SU-DHL-6 (cell line): Measurements from ENCODE around the gene CDYL2.

ENCODE experiments used
- H2AFZ ChIP-seq: fragments of 200-600 bp; sonication (generic); 2 replicates; pipeline ENCODE4 v1.6.1; 2014; ENCODE audit warnings: low read depth, mild to moderate bottlenecking, moderate library complexity, mixed read lengths, antibody characterized with exemption, low read length; ENCODE audit not compliant: severe bottlenecking
- H3F3A ChIP-seq: fragments of 200-600 bp; shearing (Covaris generic); 2 replicates; pipeline ENCODE4 v1.6.0; 2016; ENCODE audit warnings: antibody characterized with exemption, mild to moderate bottlenecking; ENCODE audit not compliant: insufficient read depth
- H3K27ac ChIP-seq: fragments of 200-600 bp; sonication (generic); 2 replicates; pipeline ENCODE4 v1.5.1; 2016; ENCODE audit warnings: low read depth, mild to moderate bottlenecking, low read length, moderate library complexity, mixed read lengths
- H3K27me3 ChIP-seq: fragments of 200-600 bp; sonication (generic), shearing (Covaris generic); 2 replicates; pipeline ENCODE4 v1.6.0; 2014; ENCODE audit warnings: mild to moderate bottlenecking, low read length
- H3K36me3 ChIP-seq: fragments of 200-600 bp; sonication (generic); 2 replicates; pipeline ENCODE4 v1.6.1; 2014; ENCODE audit warnings: mild to moderate bottlenecking, low read length, mixed read lengths
- H3K4me2 ChIP-seq: fragments of 300-600, 200-600 bp; shearing (Covaris generic), sonication (generic); 2 replicates; pipeline ENCODE4 v1.6.0; 2014; ENCODE audit warnings: low read length, low read depth, mild to moderate bottlenecking; ENCODE audit not compliant: poor library complexity, severe bottlenecking
- H3K4me3 ChIP-seq: fragments of 200-600 bp; sonication (generic); 2 replicates; pipeline ENCODE4 v1.5.1; 2014; ENCODE audit warnings: antibody characterized with exemption, low read length, mild to moderate bottlenecking, mixed read lengths; ENCODE audit not compliant: insufficient read depth, poor library complexity, severe bottlenecking
- H3K79me2 ChIP-seq: fragments of 200-600 bp; sonication (generic); 2 replicates; pipeline ENCODE4 v1.6.1; 2014; ENCODE audit warnings: mild to moderate bottlenecking, low read length, moderate library complexity; ENCODE audit not compliant: insufficient read depth
- H3K9ac ChIP-seq: fragments of 200-600 bp; sonication (generic); 2 replicates; pipeline ENCODE4 v1.7.0; 2014; ENCODE audit warnings: mild to moderate bottlenecking, low read length
- H3K9me2 ChIP-seq: fragments of 200-600 bp; sonication (generic); replicated peaks from 2 replicates; pipeline ENCODE4 v1.6.1; 2014; ENCODE audit warnings: low read length; ENCODE audit not compliant: insufficient read depth
- H3K9me3 ChIP-seq: fragments of 200-600 bp; sonication (generic); 2 replicates; pipeline ENCODE4 v1.6.1; 2014; ENCODE audit warnings: low read length, mixed read lengths; ENCODE audit not compliant: insufficient read depth
- H4K20me1 ChIP-seq: fragments of 200-600 bp; sonication (generic); 2 replicates; pipeline ENCODE4 v1.6.1; 2014; ENCODE audit warnings: low read depth, mild to moderate bottlenecking, antibody characterized with exemption, low read length, moderate library complexity, mixed read lengths
- EZH2phosphoT487 ChIP-seq: fragments of 200-600 bp; sonication (generic), shearing (Covaris generic); conservative IDR thresholded peaks from 2 replicates; pipeline ENCODE4 v1.6.1; 2018; ENCODE audit warnings: mild to moderate bottlenecking, antibody characterized with exemption, low read length, moderate library complexity, mixed read lengths
- TF ChIP-seq, protein P1 (sequence below): fragments of 200-600 bp; sonication (generic); IDR thresholded peaks from one replicate; pipeline ENCODE4 v1.5.1; 2017; ENCODE audit warnings: antibody characterized with exemption, mild to moderate bottlenecking, low read length, moderate library complexity; ENCODE audit not compliant: insufficient read depth, poor library complexity, severe bottlenecking

Gene CDYL2

DNA sequence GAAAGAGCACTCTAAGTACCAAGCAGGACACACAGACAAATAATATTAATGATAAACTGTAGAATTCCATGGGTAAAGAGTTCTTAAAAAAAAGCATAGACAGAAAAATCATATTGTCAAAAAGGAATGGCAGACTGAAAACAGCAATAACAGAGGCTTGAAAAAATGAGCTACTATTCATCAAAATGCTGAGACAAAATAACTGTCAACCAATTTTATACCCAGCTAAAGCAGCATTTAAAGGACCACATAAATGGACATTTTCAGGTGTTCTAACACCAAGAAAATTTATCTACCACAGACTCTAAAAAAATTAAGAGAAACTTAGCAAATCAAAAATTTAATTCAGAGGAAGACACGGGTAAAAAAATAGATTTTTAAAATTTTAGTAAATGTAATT is 144.5 kb downstream of the CDYL2 start:
- Histone ChIP-seq H3K9me3 (peaks cover 9% of the 10 kb centered on the region; the same call in 1 of the 2 replicates), H2AFZ (no peak overlapping the region), H3K27me3 (no peaks in the 10 kb centered on the region), H4K20me1 (no peaks in the 10 kb centered on the region), H3F3A (no peaks in the 10 kb centered on the region), H3K9me2 (no peaks in the 10 kb centered on the region), H3K4me2 (no peak overlapping the region), H3K79me2 (no peaks in the 10 kb centered on the region), H3K4me3 (no peak overlapping the region), H3K9ac (no peak overlapping the region), H3K27ac (no peak overlapping the region), H3K36me3 (no peaks in the 10 kb centered on the region; the same call in 1 of the 2 replicates)
- TF ChIP-seq, protein P1, sequence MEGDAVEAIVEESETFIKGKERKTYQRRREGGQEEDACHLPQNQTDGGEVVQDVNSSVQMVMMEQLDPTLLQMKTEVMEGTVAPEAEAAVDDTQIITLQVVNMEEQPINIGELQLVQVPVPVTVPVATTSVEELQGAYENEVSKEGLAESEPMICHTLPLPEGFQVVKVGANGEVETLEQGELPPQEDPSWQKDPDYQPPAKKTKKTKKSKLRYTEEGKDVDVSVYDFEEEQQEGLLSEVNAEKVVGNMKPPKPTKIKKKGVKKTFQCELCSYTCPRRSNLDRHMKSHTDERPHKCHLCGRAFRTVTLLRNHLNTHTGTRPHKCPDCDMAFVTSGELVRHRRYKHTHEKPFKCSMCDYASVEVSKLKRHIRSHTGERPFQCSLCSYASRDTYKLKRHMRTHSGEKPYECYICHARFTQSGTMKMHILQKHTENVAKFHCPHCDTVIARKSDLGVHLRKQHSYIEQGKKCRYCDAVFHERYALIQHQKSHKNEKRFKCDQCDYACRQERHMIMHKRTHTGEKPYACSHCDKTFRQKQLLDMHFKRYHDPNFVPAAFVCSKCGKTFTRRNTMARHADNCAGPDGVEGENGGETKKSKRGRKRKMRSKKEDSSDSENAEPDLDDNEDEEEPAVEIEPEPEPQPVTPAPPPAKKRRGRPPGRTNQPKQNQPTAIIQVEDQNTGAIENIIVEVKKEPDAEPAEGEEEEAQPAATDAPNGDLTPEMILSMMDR: no peak
- no peak for TF ChIP-seq EZH2phosphoT487

DNA sequence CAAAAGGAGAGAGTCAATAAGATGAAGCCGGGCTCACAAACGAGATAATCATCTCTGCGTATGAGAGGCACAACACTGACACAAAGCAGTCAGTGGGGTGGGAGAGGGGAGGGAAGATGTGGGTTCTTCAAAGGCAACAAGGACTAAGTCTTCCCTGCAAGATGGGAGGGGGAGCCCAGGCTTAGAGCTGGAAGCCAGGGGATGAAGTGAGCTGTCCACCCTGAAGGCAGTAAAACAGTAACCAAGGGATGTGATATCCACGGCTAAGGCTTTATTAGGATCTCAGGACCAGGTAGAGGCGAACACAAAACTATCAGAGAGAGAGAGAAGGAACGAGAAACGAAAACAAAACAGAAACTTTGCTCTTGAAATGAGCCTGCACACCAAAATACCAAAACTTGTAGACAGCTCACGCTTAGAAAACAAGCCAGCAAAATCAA is 147.7 kb downstream of the CDYL2 start:
- no peak overlapping the region for H3K4me3 ChIP-seq
- H3K79me2 ChIP-seq: no peaks in the 10 kb centered on the region
- H3K9ac ChIP-seq: no peak overlapping the region
- no peaks in the 10 kb centered on the region for H3K9me2 ChIP-seq
- peaks cover 9% of the 10 kb centered on the region; the same call in 1 of the 2 replicates for H3K9me3 ChIP-seq
- no peaks in the 10 kb centered on the region for H4K20me1 ChIP-seq
- no peaks in the 10 kb centered on the region for H3F3A ChIP-seq
- H3K27ac ChIP-seq: no peak overlapping the region
- no peaks in the 10 kb centered on the region; the same call in 1 of the 2 replicates for H3K36me3 ChIP-seq
- no peaks in the 10 kb centered on the region for H3K27me3 ChIP-seq
- no peak overlapping the region for H2AFZ ChIP-seq
- no peak overlapping the region for H3K4me2 ChIP-seq
- no peak for TF ChIP-seq EZH2phosphoT487
- TF ChIP-seq, protein P1: no peak

DNA sequence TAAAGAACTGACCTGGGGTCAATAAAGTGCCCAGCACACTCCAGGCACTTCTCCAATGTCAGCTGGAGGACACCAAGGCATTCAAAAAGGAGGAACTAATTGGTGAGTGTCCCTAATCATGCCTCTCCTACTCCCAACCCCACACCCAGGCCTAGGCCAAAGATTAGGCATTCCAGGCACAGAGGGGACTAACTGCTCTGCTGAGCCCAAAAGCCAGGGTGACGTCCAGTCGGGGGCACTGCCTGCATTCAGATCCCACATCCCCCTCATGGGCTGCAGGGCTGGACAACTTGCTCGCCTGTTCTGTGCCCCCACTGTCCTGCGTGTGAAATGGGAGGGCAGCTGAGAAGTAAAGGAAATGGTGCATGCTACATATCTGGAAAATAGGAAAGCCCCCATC is 148.2 kb downstream of the CDYL2 start:
- H2AFZ ChIP-seq: no peak overlapping the region
- no peaks in the 10 kb centered on the region for H3F3A ChIP-seq
- no peak overlapping the region for H3K9ac ChIP-seq
- no peak overlapping the region for H3K4me2 ChIP-seq
- H4K20me1 ChIP-seq: no peaks in the 10 kb centered on the region
- no peaks in the 10 kb centered on the region for H3K79me2 ChIP-seq
- no peaks in the 10 kb centered on the region; the same call in 1 of the 2 replicates for H3K36me3 ChIP-seq
- no peaks in the 10 kb centered on the region for H3K27me3 ChIP-seq
- H3K4me3 ChIP-seq: no peak overlapping the region
- H3K27ac ChIP-seq: no peak overlapping the region
- H3K9me2 ChIP-seq: no peaks in the 10 kb centered on the region
- H3K9me3 ChIP-seq: peaks cover 9% of the 10 kb centered on the region; the same call in 1 of the 2 replicates
- no peak for TF ChIP-seq EZH2phosphoT487

DNA sequence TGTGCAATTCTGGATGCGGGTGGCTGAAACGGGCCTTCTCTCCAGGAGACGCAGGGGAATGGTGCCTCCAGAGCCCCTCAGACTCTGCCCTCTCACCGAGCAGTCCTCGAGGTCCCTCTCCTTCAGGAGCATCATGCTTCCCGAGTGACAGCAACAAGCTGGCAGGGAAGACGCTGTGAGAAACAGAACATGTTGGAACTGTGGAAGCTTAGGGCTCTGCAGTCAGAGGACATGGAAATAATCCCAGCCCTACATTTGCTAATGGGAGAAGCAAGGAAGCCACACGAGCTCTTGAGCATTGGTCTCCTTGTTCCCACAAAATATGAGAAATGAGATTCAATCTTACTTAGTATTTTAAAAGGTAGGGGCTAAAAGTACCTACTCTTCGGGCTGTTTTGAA is 148.6 kb downstream of the CDYL2 start:
- Histone ChIP-seq H3K27ac (no peak overlapping the region), H3K79me2 (no peaks in the 10 kb centered on the region), H3K9ac (no peak overlapping the region), H2AFZ (no peak overlapping the region), H3K9me3 (peaks cover 9% of the 10 kb centered on the region; the same call in 1 of the 2 replicates), H3K27me3 (no peaks in the 10 kb centered on the region), H3K4me2 (no peak overlapping the region), H3K36me3 (no peaks in the 10 kb centered on the region; the same call in 1 of the 2 replicates), H3K9me2 (no peaks in the 10 kb centered on the region), H3K4me3 (no peak overlapping the region), H3F3A (no peaks in the 10 kb centered on the region), H4K20me1 (no peaks in the 10 kb centered on the region)
- TF ChIP-seq, protein P1: no peak
- no peak for TF ChIP-seq EZH2phosphoT487
